ENCODE measurements around the gene MAST2.

- TF ChIP-seq CTCF (IDR thresholded peaks at IDR 0.05) (no peak), ZBTB21 (CRISPR knock-in tag; IDR thresholded peaks at IDR 0.05; ENCODE audit: borderline replicate concordance) (no peak)
Measured at GRCh38 chr1:45840704-45841103, 37.3 kb downstream of the MAST2 start.
